NCI-H2171 (cell line): ENCODE measurements around the gene MAJIN.
"Not testable (repeated sequence)": the region's sequence is repeated elsewhere in the genome, so short reads cannot be mapped to it uniquely, and the experiment has no call there.

Experiments used
- DNase-seq: peaks from one replicate; lab custom pipeline; 2025; lab: John Stamatoyannopoulos, UW

Gene MAJIN, protein sequence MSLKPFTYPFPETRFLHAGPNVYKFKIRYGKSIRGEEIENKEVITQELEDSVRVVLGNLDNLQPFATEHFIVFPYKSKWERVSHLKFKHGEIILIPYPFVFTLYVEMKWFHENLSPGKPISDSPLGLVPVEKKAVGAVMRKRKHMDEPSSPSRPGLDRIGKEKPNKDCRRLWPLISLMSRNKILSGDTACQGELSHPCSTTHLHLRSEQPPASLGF

DNA sequence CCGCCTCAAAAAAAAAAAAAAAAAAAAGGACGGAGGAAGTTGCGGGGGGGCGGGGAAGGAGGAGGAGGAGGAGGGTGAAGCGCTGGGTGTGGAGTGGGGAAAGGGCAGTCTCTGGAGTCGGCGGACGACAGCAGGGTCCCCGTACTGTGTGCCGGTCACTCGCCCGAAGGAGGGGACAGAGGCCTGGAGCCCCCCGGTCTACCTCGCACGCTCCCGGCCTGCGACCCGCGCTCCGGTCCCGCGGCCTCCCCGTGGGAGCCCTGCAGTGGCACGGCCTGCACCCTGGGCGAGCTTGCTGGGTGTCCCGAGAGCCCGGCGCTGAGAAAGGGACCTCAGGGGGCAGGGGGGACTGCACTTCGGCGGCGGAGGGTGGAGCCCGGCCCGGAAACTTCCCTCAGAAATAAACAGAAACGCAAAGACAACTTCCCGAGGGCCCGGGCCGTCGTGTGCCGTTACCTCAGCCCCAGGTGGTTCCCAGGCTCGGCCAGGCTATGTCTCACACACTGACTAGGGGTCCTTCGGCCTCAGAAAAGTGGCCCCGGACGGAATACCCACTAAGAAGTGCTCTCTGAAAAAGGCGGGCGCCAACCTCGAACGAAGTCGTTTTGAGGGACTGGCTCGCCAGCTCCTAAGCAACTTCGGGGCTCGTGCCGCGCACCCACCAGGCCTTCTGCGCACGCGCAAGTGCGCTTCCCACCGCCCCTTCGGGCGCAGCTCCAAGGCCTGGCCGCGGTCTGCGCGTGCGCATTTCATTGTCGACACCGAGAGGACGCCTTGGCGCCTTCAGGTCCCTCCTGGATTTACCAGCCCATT lies at the start of gene MAJIN:
Gene MAJIN, minus strand, starts transcription at position 688 of the 813 bp plus-strand sequence. CDS start 12,703 bp downstream, outside the sequence.
- no peak for DNase-seq

DNA sequence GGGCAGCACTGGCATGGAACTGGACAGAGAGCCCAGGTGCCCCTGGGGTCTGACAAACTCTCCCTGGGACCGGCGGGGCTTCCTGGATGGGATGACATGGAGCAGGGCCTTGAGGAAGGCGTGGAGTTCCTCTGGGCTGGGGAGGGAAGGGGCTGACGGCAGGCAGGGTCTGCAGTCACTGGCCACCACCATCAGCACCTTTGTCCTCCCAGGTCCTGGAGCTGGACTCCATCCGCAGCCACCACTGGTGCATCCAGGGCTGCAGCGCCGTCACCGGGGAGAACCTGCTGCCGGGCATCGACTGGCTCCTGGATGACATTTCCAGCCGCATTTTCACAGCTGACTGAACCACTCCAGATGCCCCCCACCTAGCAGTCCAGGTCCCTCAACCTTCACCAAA lies 49.6 kb upstream of the MAJIN start:
- DNase-seq: no peak

DNA sequence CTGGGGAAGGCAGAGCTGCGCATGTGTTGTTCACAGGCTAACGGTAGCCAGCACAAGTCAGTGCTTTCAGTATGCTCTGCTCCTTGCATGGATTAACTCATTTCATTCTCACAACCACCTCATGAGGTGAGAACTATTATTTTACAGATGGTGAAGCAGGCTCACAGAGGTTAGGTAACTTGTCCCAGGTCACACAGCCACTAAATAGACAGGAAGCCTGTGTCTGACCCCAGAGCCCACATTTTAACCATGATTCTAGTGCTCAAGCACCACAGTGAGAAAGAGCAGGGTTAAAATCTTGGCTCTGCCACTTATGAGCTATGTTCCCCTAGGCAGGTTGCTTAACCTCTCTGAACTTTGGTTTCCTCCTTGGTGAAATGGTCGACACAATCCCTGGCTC lies 49.1 kb upstream of the MAJIN start:
- no peak for DNase-seq

DNA sequence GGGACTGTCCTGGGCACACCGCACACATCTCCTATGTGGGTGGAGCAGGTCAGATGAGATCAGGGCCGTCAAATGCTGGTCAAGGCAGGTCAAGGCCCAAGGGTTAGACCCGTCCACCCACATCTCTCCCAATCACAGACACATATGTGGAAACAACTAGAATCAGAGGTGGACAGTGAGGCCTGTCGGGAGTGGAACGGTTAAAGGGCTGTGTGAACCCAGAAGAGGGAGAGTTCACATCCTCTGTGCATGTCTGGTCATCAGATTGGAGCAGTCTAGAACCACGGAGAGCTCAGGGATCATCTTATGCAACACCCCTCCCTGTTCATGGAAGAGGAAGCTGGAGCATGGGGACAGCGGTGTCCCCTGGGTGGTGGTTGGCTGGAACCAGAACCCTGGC lies 47.9 kb upstream of the MAJIN start:
- no peak for DNase-seq

DNA sequence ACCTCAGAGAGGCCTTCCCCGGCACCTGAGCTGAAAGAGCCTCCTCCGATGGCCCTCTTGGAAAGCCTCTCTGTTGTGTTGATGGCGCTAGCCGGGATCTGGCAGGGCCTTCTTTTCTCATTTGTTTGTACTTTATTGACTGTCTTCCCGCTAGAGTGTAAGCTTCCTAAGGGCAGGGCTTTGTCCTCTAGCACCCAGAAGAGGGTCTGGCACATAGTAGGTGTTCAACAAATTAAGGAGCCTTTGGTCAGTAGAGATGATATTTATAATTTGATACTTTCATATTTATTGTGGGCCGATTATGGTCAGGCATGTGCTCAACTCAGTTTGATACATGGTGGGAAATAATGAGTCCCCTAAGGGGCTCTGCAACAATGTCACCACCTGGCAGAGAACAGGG lies 46.0 kb upstream of the MAJIN start:
- DNase-seq: no peak

DNA sequence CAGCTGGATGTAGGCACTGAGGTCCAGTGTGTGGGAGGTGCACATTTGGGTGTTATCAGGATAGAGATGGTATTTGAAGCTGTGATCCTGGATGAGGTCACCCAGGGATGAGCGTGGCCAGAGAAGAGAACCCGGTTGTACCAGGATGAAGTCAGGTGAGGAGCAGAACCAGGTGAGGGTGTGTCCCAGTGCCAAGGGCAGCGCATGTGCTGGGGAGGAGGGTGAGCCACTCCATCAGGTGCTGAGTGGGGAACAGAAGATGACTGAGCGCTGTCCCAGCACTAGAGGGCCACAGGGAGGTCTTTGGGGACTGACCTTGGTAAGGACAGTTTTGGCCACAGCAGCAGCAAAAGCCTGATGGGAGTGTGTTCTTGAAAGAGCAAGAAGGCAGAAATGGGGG lies 44.8 kb upstream of the MAJIN start:
- no peak for DNase-seq

DNA sequence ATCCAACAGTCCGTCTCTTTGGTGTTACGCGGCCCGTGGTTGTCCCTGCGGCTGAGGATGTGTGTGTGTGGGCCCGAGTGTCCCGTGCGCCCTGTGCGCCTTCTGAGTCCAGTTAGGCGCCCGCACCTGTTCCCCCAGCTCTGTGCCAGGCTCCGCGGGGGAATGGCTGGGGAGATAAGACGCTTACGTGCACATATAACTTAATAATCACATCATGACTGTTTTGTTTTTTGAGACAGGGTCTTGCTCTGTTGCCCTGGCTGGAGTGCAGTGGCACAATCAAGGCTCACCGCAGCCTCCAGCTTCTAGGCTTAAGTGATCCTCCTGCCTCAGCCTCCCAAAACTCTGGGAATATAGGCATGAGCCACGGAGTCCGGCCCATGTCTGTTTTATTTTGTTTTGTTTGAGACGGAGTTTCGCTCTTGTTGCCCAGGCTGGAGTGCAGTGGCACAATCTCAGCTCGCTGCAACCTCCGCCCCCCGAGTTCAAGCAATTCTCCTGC lies 42.9 kb upstream of the MAJIN start:
- DNase-seq: no peak

DNA sequence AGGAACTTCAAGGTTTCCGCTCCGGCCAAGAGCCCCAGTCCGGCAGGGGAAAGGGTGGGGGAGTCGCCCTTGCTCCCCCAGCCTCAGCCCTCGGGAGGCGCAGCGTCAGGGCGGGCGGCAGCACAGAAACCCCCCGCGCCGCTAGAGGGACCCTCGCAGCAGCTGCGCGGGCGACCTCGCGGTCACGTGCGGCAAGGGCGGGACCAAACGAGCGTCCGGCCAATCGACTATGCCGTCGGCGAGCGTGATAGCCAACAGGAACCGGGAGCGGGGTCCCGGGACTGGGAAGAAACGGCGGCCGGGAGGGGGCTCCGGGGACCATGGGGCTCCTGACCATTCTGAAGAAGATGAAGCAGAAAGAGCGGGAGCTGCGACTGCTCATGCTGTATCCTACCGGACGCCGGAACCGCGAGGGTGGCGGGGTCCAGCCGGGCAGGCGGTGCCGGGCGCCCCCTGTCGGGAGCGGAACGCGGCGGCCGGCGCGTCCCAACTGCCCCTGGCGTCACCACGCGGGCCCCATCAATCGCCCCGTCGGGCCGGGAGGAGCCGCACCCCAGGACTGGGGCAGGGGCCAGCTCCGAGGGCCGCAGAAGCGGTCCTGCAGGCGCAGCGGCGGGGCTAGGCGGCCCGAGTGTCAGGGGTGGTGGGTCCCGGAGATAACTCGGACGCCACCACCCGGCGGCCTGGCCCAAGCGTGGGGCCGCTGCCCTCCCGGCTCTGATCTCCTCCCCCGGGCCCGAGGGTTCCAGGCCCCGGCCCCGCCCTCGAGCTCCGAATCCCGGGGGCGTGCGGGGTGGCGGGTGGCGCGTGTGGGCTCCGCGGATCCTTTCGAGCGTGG lies 42.2 kb upstream of the MAJIN start, which contains the start of gene ARL2:
Gene ARL2, plus strand, starts transcription at position 273 of the 838 bp plus-strand sequence. Its CDS starts 48 bp downstream, at position 321.
- DNase-seq: peak; percentile 93

DNA sequence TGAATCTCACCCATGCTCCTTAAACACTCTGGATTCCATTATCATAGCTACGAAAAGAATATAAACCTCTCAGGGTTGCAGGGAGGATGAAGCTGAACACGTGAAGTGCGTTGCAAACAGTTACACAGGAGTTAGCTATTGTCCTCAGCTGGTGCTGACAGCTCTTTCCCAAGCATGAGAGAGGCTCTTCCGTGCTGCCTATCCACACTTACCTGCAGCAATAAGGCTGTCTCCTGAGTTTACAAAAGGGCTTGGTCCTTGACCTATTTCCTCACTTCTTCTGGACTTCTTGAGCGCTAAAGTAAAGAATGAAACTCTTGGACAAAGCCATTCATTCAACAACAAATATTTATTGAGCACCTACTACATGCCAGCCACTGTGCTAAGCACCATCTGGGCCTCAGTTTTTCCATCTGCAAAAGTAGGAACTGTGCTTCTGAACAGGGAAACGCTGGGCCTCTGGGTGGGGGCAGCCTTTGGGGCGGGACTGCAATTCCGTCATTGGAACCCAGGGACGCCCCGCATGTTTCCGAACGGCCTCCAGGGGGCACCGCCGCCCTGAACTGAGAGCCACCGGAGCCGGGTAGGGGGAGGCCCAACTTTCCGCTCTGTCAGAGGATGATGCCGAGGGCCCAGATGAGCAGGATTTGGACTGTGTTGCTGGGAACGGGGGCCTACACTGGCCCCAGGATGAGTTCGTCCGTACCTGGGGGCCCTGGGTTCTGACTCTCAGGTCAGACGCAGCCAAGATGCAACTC lies 41.4 kb upstream of the MAJIN start:
- DNase-seq: peak; percentile 84

DNA sequence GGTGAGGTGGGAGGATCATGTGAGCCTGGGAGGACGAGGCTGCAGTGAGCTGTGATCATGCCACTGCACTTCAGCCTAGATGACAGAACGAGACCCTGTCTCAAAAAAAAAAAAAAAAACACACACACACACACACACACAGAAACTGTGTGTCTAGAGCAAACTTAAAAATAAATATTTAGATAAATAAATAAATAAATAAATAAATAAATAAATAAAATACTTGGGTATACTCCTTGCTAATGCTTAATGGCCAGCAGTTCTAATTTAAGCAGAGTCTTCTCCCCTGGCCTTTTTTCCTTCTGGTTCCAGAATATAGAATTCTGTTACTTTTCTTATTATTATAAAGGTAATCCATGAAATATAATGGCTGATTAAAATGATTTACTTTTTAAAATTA lies 37.0 kb upstream of the MAJIN start:
- no peak for DNase-seq

DNA sequence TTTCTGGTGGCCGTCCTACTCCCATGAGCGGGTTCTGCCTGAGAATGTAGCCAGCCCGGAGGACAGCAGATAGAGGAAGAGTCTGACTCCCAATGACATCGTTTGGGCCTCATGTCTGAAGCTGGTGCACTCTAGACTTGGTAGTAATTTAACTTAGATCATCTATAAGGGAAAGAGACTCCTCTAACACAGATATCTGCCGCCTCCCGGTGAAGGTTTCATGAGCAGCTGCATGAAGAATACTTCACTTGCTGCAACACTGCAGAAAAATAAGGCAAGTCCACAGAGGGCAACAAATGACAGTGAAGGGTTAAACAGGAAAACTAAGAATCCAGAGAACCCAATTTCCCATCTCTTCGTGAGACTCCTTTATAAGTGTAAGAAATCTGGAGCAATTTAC lies 36.1 kb upstream of the MAJIN start:
- DNase-seq: no peak

DNA sequence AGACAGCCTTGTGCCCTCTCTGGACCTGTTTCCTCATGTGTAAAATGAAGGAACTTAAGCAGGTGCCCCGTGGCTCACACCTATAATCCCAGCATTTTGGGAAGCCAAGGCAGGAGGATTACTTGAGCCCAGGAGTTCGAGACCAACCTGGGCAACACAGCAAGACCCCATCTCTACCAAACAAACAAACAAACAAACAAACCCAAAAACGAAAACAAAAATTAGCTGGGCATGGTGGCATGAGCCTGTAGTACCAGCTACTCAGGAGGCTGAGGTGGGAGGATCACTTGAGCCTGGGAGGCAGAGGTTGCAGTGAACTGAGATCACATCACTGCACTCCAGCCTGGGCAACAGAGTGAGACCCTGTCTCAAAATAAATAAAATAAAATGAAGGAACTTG lies 32.1 kb upstream of the MAJIN start:
- not testable (repeated sequence) for DNase-seq

DNA sequence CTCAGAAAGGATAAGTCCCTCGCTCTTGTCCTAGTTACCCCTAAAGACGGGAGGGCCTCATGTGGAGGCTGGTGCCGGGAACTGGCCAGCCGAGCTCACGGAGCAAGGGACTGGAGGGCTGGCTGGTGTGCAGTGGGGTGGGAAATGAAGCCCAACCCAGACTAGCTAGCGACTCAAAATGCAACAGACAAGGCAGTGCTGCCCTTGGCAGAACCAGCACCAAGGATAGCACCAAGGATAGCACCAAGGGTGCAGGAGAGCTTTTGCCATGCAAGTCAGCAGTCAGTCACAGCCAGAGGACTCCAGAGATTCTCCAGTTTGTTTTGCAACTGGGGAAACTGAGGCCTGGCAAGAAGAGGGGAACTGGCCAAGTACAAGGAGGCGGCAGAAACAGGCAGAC lies 31.4 kb upstream of the MAJIN start:
- no peak for DNase-seq

DNA sequence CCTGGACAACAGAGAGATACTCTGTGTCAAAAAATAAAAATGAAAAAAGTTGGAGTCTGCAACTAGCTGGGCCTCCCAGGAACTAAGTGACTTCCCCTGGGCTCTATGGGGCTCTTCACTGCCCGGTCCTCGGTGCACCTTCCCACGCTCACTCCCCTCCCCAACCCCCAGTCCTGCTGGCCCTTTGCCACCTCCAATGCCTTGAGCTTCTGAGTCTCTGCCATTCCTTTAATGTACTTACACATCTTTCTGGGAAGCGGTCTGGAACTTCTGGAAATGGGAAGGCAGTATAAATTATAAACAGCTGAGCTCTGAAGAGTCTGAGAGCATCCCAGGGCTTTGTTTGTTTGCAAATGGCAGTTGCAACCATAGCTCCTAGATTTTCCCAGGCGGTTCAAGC lies 30.8 kb upstream of the MAJIN start:
- DNase-seq: no peak

DNA sequence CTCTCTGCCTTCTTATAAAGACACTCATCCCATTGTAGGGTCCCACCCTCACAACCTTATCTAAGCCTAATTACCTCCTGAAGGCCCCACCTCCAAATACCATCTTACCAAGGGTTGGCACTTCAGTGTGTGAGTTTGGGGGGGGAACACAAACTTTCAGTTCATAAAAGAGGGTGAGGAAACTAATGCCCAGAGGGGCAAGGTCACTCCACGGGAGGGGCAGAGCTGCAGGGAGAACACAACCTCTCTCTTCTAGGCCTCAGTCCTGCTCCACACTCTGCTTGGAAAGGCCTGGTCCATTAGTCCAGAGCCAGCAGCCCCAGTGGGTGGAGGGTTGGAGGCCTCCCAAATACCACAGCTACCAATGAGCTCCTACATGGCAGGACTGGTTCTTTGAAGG lies 27.6 kb upstream of the MAJIN start:
- DNase-seq: no peak

DNA sequence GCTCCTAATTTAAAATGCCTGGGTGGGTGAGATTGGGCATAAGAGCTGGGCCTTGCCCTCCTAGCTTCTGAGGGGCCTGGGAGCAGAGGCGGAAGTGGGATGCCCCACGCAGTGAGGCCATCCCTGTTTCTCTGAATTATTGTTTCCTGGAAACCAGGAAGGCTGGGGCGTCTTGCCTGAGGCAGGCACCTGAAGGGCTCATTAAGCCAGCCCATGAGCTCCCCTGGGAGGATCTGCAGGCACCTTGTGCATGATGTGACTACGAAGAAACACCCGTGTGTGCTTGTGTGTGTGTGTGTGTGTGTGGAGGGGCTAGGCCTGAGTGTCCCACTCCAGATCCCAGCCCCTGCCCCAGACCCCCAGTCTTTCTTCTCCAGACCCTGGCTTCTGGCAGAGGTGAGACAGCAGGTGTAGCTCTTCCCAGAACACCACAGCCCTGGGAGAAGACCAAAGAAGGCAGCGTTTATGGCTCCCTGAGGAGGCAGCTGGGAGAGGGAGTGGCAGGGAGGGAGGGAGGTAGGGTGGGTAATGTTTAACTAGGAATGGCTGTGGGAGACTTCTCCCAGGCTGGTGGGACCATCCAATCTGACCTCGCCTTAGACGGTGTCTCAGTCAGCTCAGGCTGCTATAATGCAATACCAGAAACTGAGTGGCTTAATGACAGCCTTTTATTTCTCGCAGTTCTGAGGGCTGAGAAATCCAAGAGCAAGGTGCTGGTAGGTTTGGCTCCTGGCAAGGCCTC lies 27.0 kb upstream of the MAJIN start:
- DNase-seq: peak; percentile 75

DNA sequence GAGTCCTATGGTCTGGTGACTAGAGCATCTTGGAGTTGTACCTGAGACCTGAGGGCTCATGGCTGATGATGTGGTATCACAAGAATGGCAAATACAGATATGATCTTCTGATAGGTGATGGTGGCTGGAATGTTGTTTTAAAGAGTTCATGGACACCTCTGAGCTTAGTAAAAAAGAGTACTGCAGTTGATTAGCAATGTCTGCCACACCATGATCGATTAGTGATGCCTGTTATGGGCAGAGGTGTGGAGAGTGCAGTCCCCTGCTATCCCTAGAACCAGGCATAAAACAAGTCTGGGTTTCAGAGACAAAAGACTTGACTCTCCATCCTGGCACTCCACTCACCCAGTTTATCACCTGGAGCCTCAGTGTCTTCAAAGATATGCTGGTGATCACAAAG lies 26.2 kb upstream of the MAJIN start:
- no peak for DNase-seq

DNA sequence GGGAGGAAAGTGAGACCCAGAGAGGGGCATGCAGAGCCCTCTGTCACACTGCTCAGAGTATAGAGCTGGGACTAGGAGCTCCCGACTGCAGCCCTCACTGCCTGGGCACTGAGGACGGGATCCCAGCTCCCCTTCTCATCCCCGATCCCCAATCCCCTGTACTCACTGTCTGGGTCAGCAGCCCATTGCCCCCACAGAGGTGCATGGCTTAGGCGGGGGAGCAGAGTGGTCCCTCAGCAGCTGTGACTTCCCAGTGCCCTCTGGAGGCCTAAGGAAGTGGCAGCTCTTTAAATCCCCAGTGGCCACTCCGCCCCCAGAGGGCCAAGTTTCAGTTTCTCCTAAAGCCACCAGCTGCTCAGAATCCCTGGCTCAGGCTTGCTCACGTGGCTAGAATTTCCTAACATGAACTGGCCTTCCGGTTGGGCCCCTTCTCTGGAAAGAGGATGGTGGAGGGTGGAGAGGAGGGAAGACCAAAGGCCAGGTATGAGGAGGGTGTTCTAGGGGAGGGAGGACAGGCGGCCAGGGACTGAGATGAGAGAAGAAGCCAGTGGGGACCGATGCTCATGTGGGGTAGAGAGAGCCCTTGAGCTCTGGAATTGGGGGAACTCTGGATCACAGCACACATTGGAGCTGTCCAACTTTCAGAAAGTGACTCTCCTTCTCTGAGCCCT lies 24.9 kb upstream of the MAJIN start, which contains the start of gene BATF2:
Gene BATF2, minus strand, starts transcription at position 262 of the 671 bp plus-strand sequence. Its CDS starts 57 bp downstream, at position 205.
- peak; percentile 29 for DNase-seq

DNA sequence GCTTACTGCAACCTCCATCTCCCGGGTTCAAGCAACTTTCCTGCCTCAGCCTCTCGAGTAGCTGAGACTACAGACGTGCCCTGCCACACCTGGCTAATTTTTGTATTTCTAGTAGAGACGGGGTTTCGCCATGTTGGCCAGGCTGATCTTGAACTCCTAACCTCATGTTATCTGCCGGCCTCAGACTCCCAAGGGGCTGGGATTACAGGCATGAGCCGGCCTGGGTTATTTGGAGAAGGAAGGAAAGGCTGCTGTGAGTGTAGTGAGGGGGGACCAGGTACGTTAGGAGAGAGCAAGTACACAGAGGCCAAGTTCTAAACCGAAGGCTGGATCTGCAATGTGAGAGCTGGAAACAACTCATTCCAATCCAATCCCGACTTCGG lies 24.4 kb upstream of the MAJIN start:
- no peak for DNase-seq

DNA sequence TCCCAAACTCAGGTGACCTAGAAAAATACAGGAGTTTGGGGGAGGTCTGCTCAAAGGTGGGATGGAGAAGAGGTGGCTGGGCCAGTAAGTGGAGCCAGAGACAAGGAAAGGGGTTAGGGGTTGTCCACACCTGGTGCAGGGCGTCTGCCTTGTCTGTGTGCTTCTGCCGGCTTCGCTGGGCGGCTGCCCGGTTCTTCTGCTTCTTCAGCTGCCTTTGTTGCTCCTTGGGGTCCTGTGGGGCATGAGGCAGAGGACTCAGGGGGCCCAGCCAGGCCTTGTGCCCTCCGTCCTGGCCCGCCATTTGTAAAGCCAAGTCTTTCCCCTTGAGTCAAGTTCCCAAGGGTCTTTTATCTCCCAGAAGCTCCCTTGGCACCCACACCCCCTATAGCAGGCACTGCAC lies 22.4 kb upstream of the MAJIN start:
- no peak for DNase-seq
